ENCODE measurements around the gene TGM3. TPM values are rescaled to one million over a fixed set of nuclear protein-coding genes. Genes with fewer than 3 reads are reported as not detected.
"Not testable (repeated sequence)": the region's sequence is repeated elsewhere in the genome, so short reads cannot be mapped to it uniquely, and the experiment has no call there.

Gene TGM3
- not detected in 2 replicates for total RNA-seq (2014; rRNA removed)
- polyA plus RNA-seq (2012) = not detected

- DNase-seq (ENCODE audit: low read depth) = no peak
Observed at GRCh38 chr20:2295886-2296515, at the start of gene TGM3. Gene TGM3, plus strand, starts transcription at chr20:2296001. Its CDS starts 63 bp downstream, at chr20:2296064.

GRCh38 chr20:2246069-2246491, 49.7 kb upstream of the TGM3 start:
- DNase-seq (ENCODE audit: low read depth) = no peak

GRCh38 chr20:2248837-2249236, 47.0 kb upstream of the TGM3 start:
- no peak for DNase-seq (ENCODE audit: low read depth)

GRCh38 chr20:2249935-2250334, 45.9 kb upstream of the TGM3 start:
- DNase-seq (ENCODE audit: low read depth) = no peak

GRCh38 chr20:2252419-2252997, 43.3 kb upstream of the TGM3 start:
- no peak for DNase-seq (ENCODE audit: low read depth)

GRCh38 chr20:2253256-2253655, 42.5 kb upstream of the TGM3 start:
- DNase-seq (ENCODE audit: low read depth) = no peak

GRCh38 chr20:2254333-2254732, 41.5 kb upstream of the TGM3 start:
- peak; percentile 9 for DNase-seq (ENCODE audit: low read depth)

GRCh38 chr20:2255926-2256531, 39.8 kb upstream of the TGM3 start:
- DNase-seq (ENCODE audit: low read depth) = no peak

- DNase-seq (ENCODE audit: low read depth) = no peak
Observed at GRCh38 chr20:2259731-2260130, 36.1 kb upstream of the TGM3 start.

- DNase-seq (ENCODE audit: low read depth) = no peak
Observed at GRCh38 chr20:2260250-2260649, 35.6 kb upstream of the TGM3 start.

- no peak for DNase-seq (ENCODE audit: low read depth)
Observed at GRCh38 chr20:2261046-2261485, 34.7 kb upstream of the TGM3 start.

- DNase-seq (ENCODE audit: low read depth) = no peak
Observed at GRCh38 chr20:2261629-2262028, 34.2 kb upstream of the TGM3 start.

- no peak for DNase-seq (ENCODE audit: low read depth)
Observed at GRCh38 chr20:2264118-2264517, 31.7 kb upstream of the TGM3 start.

- DNase-seq (ENCODE audit: low read depth) = not testable (repeated sequence)
Observed at GRCh38 chr20:2264621-2265374, 31.0 kb upstream of the TGM3 start.

GRCh38 chr20:2273634-2274302, 22.0 kb upstream of the TGM3 start:
- DNase-seq (ENCODE audit: low read depth) = no peak

GRCh38 chr20:2276015-2276414, 19.8 kb upstream of the TGM3 start:
- no peak for DNase-seq (ENCODE audit: low read depth)

- no peak for DNase-seq (ENCODE audit: low read depth)
Observed at GRCh38 chr20:2279253-2279779, 16.5 kb upstream of the TGM3 start.

GRCh38 chr20:2280082-2280481, 15.7 kb upstream of the TGM3 start:
- DNase-seq (ENCODE audit: low read depth) = no peak

- DNase-seq (ENCODE audit: low read depth) = no peak
Observed at GRCh38 chr20:2281563-2281962, 14.2 kb upstream of the TGM3 start.

- DNase-seq (ENCODE audit: low read depth) = no peak
Observed at GRCh38 chr20:2282181-2282580, 13.6 kb upstream of the TGM3 start.

GRCh38 chr20:2283706-2284423, 11.9 kb upstream of the TGM3 start:
- no peak for DNase-seq (ENCODE audit: low read depth)
